ENCODE measurements around the gene PTTG1. TPM values are rescaled to one million over a fixed set of nuclear protein-coding genes. Genes with fewer than 3 reads are reported as not detected.

Gene PTTG1
- total and polyA plus RNA-seq, 2 experiments from 2014 or later: 394 to 620 TPM

DNA sequence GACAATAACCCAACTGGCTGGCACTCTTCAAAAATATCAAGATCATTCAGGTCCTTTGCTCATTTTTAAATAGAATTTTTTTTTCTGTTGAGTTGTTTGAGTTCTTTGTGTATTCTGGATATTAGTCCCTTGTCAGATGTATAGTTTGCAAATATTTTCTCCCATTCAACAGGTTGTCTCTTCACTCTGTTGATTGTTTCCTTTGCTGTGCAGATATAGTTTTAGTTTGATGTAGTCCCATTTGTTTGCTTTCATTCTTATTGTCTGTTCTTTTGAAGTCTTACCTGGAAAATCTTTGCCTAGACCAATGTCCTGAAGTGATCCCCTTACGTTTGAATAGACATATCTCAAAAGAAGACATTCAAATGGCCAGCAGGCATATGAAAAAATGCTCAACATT, 22.8 kb downstream of the PTTG1 start (continued):
- no peak for TF ChIP-seq POLR2AphosphoS5 (IDR thresholded peaks at IDR 0.05; ENCODE audit: low read depth)
- no peak for TF ChIP-seq NANOG (IDR thresholded peaks at IDR 0.05; ENCODE audit: borderline replicate concordance)
- TF ChIP-seq ZNF114 (CRISPR knock-in tag; IDR thresholded peaks at IDR 0.05): no peak
- TF ChIP-seq EZH2 (IDR thresholded peaks at IDR 0.05; ENCODE audit: low read depth, unreplicated experiment): no peak
- no peak for TF ChIP-seq STAT1 (IDR thresholded peaks at IDR 0.05; ENCODE audit: unreplicated experiment)
- TF ChIP-seq ZNF331 (CRISPR knock-in tag; IDR thresholded peaks at IDR 0.05; ENCODE audit: low read depth): no peak
- TF ChIP-seq, protein P1, sequence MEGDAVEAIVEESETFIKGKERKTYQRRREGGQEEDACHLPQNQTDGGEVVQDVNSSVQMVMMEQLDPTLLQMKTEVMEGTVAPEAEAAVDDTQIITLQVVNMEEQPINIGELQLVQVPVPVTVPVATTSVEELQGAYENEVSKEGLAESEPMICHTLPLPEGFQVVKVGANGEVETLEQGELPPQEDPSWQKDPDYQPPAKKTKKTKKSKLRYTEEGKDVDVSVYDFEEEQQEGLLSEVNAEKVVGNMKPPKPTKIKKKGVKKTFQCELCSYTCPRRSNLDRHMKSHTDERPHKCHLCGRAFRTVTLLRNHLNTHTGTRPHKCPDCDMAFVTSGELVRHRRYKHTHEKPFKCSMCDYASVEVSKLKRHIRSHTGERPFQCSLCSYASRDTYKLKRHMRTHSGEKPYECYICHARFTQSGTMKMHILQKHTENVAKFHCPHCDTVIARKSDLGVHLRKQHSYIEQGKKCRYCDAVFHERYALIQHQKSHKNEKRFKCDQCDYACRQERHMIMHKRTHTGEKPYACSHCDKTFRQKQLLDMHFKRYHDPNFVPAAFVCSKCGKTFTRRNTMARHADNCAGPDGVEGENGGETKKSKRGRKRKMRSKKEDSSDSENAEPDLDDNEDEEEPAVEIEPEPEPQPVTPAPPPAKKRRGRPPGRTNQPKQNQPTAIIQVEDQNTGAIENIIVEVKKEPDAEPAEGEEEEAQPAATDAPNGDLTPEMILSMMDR (conservative IDR thresholded peaks at IDR 0.05; ENCODE audit: low read depth in 2 of 2): no peak

DNA sequence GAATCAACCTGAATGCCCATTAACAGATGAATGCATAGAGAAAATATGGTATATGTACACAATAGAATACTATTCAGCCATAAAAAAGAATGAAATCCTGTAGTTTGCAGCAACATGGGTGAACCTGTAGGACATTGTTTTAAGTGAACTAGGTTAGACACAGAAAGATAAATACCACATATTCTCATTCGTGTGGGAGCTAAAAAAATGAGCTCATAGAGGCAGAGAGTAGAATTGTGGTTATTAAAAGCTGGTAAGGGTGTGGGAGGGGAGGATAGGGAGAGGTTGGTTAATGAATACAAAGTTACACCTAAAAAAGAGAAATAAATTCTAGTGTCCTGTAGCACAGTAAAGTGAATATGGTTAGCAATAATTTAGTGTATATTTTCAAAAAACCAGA, 23.5 kb downstream of the PTTG1 start:
- no peak overlapping the region for H3K4me3 Mint-ChIP-seq
- H3K36me3 ChIP-seq (ENCODE audit: insufficient read depth): no peaks in the 10 kb centered on the region
- no peaks in the 10 kb centered on the region for H3K27me3 ChIP-seq (ENCODE audit: insufficient read depth)
- no peaks in the 10 kb centered on the region for H4K20me1 ChIP-seq (replicated peaks; ENCODE audit: insufficient read depth)
- H3K9me2 ChIP-seq (ENCODE audit: insufficient read depth): no peaks in the 10 kb centered on the region; the same call in none of the 2 replicates
- peaks cover 4% of the 10 kb centered on the region; the same call in 1 of the 2 replicates for H3K4me1 ChIP-seq (ENCODE audit: insufficient read depth)
- H3K4me3 ChIP-seq: no peak overlapping the region
- H3K36me3 Mint-ChIP-seq (ENCODE audit: low read depth): no peaks in the 10 kb centered on the region
- H2AFZ ChIP-seq: no peak overlapping the region
- no peaks in the 10 kb centered on the region for H3K79me2 ChIP-seq (replicated peaks; ENCODE audit: insufficient read depth)
- ATAC-seq: no peak
- no peaks in the 10 kb centered on the region; the same call in 1 of the 3 replicates for H3K9me3 Mint-ChIP-seq
- H3K27me3 Mint-ChIP-seq (ENCODE audit: insufficient read depth, low read depth, poor library complexity): no peaks in the 10 kb centered on the region
- H3F3A ChIP-seq (replicated peaks; ENCODE audit: low read depth): no peaks in the 10 kb centered on the region
- no peak for DNase-seq (ENCODE audit: low spot score)
- no peak overlapping the region for H3K4me2 ChIP-seq
- no peak overlapping the region for H3K27ac Mint-ChIP-seq
- peaks cover 10% of the 10 kb centered on the region for H3K4me1 Mint-ChIP-seq
- no peak overlapping the region for H3K27ac ChIP-seq (ENCODE audit: low read depth)
- TF ChIP-seq JUNB (IDR thresholded peaks at IDR 0.05; ENCODE audit: unreplicated experiment): no peak
- no peak for TF ChIP-seq ZNF331 (CRISPR knock-in tag; IDR thresholded peaks at IDR 0.05; ENCODE audit: low read depth)
- no peak for TF ChIP-seq POLR2AphosphoS5 (IDR thresholded peaks at IDR 0.05; ENCODE audit: low read depth)
- no peak for TF ChIP-seq CREB1 (CRISPR knock-in tag; IDR thresholded peaks at IDR 0.05; ENCODE audit: low read depth)
- TF ChIP-seq, protein P1 (conservative IDR thresholded peaks at IDR 0.05; ENCODE audit: low read depth in 2 of 2): no peak
- no peak for TF ChIP-seq STAT1 (IDR thresholded peaks at IDR 0.05; ENCODE audit: unreplicated experiment)
- TF ChIP-seq ZNF114 (CRISPR knock-in tag; IDR thresholded peaks at IDR 0.05): no peak
- TF ChIP-seq, protein P2, sequence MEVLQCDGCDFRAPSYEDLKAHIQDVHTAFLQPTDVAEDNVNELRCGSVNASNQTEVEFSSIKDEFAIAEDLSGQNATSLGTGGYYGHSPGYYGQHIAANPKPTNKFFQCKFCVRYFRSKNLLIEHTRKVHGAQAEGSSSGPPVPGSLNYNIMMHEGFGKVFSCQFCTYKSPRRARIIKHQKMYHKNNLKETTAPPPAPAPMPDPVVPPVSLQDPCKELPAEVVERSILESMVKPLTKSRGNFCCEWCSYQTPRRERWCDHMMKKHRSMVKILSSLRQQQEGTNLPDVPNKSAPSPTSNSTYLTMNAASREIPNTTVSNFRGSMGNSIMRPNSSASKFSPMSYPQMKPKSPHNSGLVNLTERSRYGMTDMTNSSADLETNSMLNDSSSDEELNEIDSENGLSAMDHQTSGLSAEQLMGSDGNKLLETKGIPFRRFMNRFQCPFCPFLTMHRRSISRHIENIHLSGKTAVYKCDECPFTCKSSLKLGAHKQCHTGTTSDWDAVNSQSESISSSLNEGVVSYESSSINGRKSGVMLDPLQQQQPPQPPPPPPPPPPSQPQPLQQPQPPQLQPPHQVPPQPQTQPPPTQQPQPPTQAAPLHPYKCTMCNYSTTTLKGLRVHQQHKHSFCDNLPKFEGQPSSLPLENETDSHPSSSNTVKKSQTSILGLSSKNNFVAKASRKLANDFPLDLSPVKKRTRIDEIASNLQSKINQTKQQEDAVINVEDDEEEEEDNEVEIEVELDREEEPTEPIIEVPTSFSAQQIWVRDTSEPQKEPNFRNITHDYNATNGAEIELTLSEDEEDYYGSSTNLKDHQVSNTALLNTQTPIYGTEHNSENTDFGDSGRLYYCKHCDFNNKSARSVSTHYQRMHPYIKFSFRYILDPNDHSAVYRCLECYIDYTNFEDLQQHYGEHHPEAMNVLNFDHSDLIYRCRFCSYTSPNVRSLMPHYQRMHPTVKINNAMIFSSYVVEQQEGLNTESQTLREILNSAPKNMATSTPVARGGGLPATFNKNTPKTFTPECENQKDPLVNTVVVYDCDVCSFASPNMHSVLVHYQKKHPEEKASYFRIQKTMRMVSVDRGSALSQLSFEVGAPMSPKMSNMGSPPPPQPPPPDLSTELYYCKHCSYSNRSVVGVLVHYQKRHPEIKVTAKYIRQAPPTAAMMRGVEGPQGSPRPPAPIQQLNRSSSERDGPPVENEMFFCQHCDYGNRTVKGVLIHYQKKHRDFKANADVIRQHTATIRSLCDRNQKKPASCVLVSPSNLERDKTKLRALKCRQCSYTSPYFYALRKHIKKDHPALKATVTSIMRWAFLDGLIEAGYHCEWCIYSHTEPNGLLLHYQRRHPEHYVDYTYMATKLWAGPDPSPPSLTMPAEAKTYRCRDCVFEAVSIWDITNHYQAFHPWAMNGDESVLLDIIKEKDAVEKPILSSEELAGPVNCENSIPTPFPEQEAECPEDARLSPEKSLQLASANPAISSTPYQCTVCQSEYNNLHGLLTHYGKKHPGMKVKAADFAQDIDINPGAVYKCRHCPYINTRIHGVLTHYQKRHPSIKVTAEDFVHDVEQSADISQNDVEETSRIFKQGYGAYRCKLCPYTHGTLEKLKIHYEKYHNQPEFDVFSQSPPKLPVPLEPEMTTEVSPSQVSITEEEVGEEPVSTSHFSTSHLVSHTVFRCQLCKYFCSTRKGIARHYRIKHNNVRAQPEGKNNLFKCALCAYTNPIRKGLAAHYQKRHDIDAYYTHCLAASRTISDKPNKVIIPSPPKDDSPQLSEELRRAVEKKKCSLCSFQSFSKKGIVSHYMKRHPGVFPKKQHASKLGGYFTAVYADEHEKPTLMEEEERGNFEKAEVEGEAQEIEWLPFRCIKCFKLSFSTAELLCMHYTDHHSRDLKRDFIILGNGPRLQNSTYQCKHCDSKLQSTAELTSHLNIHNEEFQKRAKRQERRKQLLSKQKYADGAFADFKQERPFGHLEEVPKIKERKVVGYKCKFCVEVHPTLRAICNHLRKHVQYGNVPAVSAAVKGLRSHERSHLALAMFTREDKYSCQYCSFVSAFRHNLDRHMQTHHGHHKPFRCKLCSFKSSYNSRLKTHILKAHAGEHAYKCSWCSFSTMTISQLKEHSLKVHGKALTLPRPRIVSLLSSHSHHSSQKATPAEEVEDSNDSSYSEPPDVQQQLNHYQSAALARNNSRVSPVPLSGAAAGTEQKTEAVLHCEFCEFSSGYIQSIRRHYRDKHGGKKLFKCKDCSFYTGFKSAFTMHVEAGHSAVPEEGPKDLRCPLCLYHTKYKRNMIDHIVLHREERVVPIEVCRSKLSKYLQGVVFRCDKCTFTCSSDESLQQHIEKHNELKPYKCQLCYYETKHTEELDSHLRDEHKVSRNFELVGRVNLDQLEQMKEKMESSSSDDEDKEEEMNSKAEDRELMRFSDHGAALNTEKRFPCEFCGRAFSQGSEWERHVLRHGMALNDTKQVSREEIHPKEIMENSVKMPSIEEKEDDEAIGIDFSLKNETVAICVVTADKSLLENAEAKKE (CRISPR knock-in tag; IDR thresholded peaks at IDR 0.05): no peak
- TF ChIP-seq, protein P3, sequence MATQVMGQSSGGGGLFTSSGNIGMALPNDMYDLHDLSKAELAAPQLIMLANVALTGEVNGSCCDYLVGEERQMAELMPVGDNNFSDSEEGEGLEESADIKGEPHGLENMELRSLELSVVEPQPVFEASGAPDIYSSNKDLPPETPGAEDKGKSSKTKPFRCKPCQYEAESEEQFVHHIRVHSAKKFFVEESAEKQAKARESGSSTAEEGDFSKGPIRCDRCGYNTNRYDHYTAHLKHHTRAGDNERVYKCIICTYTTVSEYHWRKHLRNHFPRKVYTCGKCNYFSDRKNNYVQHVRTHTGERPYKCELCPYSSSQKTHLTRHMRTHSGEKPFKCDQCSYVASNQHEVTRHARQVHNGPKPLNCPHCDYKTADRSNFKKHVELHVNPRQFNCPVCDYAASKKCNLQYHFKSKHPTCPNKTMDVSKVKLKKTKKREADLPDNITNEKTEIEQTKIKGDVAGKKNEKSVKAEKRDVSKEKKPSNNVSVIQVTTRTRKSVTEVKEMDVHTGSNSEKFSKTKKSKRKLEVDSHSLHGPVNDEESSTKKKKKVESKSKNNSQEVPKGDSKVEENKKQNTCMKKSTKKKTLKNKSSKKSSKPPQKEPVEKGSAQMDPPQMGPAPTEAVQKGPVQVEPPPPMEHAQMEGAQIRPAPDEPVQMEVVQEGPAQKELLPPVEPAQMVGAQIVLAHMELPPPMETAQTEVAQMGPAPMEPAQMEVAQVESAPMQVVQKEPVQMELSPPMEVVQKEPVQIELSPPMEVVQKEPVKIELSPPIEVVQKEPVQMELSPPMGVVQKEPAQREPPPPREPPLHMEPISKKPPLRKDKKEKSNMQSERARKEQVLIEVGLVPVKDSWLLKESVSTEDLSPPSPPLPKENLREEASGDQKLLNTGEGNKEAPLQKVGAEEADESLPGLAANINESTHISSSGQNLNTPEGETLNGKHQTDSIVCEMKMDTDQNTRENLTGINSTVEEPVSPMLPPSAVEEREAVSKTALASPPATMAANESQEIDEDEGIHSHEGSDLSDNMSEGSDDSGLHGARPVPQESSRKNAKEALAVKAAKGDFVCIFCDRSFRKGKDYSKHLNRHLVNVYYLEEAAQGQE (IDR thresholded peaks at IDR 0.05; ENCODE audit: unreplicated experiment): no peak
